GM08714 (cell line): ENCODE results near the gene CTAG1A.
"Not testable (repeated sequence)": the region's sequence is repeated elsewhere in the genome, so short reads cannot be mapped to it uniquely, and the experiment has no call there.

Experiments used
- H3K4me3 ChIP-seq: fragments of 200-500 bp; sonication (Bioruptor generic); 2 replicates; pipeline ENCODE4 v1.5.1; 2014; ENCODE audit warnings: mild to moderate bottlenecking, low read length, inconsistent platforms
- ZNF274 ChIP-seq: IDR thresholded peaks from 2 replicates; pipeline ENCODE4 v1.6.1; 2012; ENCODE audit warnings: mild to moderate bottlenecking, low read depth, low read length

CTAG1A gene

DNA sequence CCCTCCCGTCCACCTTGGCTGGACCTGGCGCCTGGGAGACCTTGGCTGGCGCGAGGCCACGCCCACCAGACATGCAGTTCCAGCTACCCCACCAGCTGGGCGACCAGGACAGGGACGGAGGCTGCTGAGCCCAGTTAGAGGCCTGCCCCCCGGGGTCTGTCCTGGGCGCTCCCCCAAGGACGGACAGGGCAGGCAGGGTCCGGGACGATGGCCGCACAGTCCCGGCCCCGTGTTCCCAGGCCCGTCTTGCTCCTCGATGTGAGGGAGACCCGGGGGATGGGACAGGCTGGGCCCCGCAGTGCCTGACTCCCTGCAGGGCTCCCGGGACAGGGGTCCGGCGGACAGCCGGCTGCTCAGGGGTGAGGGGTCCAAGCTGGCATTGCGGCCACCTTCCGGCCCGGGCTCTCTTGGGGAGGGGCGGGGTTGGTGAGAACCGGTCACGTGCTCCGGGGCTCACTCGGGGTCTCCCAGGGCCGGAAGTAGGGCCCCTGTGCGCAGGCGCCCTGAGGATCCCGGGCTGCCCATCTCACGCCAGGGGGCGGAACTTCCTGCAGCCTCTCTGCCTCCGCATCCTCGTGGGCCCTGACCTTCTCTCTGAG is at the start of gene CTAG1A:
TSS of gene CTAG1A (plus strand) at position 549 of the 599 bp plus-strand sequence. CDS start 74 bp downstream, outside the sequence.
- H3K4me3 ChIP-seq: not testable (repeated sequence)

GRCh38 chrX:154535892-154536291 is 49.0 kb upstream of the CTAG1A start:
- no peak for TF ChIP-seq ZNF274
- H3K4me3 ChIP-seq: no peak overlapping the region

GRCh38 chrX:154539077-154539476 is 45.9 kb upstream of the CTAG1A start:
- H3K4me3 ChIP-seq: no peak overlapping the region
- no peak for TF ChIP-seq ZNF274

GRCh38 chrX:154540365-154540764 is 44.6 kb upstream of the CTAG1A start:
- not testable (repeated sequence) for H3K4me3 ChIP-seq

GRCh38 chrX:154540897-154541535 is 43.9 kb upstream of the CTAG1A start:
- no peak for TF ChIP-seq ZNF274
- no peak overlapping the region for H3K4me3 ChIP-seq

DNA sequence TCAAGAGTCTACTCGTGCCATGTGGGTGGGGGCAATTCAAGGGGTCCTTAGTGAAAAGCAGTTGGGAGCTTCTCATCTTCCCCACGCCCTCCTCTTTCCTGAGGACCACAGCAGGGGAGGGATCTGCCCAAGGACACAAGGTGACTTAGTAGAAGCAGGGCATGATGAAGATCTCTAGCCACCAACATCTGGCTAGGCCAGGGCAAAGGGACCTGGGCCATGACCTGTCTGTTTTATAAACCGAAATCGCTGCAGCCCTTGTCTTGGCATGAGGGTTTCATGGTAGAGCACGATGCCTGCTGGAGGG is 43.4 kb upstream of the CTAG1A start:
- TF ChIP-seq ZNF274: no peak
- H3K4me3 ChIP-seq: no peak overlapping the region

DNA sequence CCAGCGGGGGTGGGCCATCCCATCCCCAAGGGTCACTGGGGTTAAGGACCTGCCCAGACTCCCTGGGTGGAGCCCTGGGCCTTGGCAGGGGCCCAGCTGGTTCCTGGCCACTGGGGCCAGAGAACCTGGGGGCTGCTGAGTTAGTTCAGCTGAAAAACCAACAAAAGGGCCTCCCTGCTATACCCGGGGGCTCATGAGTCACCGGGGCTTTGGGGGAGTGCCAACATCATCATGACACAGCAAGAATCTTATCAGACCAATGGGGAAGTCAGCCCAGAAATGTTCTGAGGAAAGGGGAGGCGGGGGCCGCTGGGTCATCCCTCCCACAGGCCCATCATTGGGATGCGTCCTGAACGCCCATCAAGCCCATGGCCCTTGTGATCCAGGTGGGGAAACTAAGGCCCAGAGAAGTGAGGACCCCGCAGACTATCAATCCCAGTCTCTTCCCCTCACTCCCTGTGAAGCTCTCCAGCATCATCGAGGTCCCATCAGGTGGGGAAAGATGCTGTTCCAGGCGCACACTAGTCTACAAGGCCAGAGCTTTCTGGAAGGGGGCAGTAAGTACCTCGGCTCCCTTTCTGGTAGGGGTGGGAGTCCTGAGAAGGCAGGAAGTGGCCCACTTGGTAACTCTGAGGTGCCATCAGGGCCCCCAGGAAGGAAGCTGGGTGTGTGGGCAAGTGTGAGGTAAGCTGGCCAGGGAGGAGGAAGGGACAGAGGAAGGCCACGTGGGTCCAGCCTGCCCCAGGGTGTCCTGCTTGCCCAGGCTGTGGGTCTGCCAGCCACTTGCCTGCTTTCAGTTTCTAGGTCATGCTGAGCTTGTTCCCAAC is 42.8 kb upstream of the CTAG1A start:
- no peak overlapping the region for H3K4me3 ChIP-seq
- TF ChIP-seq ZNF274: no peak

DNA sequence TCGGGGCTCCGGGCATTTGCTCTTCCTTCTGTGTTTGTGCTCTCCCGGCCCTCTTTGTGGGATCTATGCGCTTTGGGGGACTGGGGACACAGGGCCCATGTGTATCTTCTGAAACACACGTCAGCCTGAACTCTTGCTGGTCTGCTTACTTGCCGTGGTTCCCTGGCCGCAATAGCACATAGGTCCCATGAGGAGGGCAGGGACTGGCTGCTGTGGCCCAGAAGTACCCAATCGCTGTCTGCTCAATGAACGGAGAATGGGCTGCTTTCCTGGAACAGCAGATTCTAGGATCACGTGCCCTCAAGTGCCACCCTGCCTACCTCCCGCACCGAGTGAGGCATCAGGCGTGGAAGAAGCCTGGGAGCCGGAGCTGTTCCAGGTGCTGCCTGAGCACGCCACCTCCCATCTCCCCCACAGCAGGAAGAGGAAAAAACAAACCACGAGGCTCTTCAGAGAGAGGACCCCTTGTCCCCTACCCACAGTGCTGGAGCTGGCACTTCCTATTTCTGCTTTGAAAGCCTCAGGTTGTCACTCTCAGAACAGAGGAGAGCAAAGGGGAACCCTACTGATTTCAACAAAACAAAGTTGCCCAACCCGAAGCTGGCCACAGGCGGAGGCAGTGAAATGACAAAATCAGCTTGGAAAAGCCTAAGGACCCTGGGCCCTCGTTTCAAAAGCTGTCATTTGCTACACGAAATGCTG is 42.1 kb upstream of the CTAG1A start:
- no peak for TF ChIP-seq ZNF274

GRCh38 chrX:154545673-154546274 is 39.2 kb upstream of the CTAG1A start:
- H3K4me3 ChIP-seq: peak overlapping the region; percentile 67; the same call in 1 of the 2 replicates
- no peak for TF ChIP-seq ZNF274

More for the DNA sequence above, 42.1 kb upstream of the CTAG1A start:
- H3K4me3 ChIP-seq: no peak overlapping the region

GRCh38 chrX:154546354-154547244 is 38.3 kb upstream of the CTAG1A start, which contains the start of gene G6PD:
Gene G6PD (minus strand): TSS chrX:154546846. CDS start chrX:154546155, 691 bp downstream.
- H3K4me3 ChIP-seq: peak within 1 kb of the TSS; percentile 99
- TF ChIP-seq ZNF274: no peak

GRCh38 chrX:154547245-154548027 is 37.5 kb upstream of the CTAG1A start, which contains the start of gene IKBKG:
Gene IKBKG (plus strand): TSS chrX:154547620. CDS start chrX:154552003, 4,383 bp downstream.
- TF ChIP-seq ZNF274: no peak
- peak within 1 kb of the TSS; percentile 99 for H3K4me3 ChIP-seq

- TF ChIP-seq ZNF274: no peak
- H3K4me3 ChIP-seq: peak overlapping the region; percentile 99
These were observed 37.0 kb upstream of the CTAG1A start for GRCh38 chrX:154548028-154548316.

DNA sequence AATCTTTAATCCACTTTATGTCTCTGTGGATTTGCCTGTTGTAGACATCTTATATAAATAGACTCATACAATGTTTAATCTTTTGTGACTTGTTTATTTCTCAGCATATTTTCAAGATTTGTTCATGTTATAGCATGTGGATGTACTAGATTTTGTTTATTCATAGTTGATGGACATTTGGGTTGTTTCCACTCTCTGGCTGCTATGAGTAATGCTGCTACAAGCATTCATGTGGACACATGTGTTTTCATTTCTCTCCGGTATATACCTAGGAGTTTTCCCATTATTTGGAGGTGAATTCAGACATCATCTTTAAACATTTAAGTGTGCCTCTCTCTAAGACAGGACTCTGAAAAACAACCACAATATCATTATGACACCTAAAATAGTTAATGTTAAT is 35.2 kb upstream of the CTAG1A start:
- TF ChIP-seq ZNF274: no peak
- H3K4me3 ChIP-seq: no peak overlapping the region

DNA sequence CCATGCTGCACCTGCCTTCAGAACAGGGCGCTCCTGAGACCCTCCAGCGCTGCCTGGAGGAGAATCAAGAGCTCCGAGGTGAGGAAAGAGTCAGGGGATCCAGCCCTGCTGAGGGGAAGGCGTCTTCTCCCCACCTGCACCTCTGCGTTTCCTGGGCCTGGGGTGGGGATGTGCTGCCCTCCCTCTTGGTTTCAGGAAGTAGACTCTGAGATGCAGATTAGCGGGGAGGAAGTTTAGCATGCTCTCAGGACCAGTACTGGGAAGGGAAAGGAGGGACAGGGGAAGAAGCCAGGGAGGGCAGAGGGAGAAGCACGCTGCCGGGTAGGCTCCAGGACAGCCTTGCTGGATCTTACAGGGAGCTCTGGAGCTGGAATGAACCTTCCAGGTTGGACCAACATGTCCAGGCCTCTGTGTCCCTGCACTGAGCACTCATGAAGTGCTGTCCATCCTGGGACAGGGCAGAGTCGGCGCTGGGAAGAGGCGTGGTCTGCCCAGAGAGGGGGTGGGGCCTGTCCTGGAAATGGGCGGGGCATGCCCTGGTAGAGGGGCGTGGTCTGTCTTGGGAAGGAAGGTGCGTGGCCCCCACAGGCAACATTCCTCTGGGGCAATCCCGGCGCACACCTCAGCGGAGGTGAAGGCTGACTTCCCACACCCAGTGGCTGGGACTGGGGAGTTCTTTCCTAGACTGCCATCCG is 32.7 kb upstream of the CTAG1A start:
- not testable (repeated sequence) for H3K4me3 ChIP-seq

GRCh38 chrX:154558060-154558690 is 26.8 kb upstream of the CTAG1A start:
- not testable (repeated sequence) for H3K4me3 ChIP-seq

DNA sequence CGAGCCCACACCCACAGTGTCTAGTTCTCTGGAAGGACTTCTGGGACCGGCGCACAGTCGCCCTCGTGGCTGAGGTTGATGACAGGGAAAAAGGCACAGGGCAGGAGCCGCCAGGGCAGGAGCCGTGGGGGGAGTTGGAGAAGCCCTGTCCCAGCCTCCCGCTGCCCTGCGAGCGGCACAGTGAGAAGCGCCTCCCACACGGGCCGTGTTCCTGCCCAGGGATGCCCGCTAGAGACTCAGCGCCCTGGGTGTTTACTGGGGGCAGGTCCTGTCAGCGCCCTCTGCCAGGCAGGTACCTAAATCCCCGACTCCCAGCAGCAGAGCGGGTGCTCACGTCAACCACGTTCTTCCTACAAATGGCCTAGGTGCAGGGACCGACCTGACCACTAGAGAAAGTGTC is 26.0 kb upstream of the CTAG1A start:
- not testable (repeated sequence) for H3K4me3 ChIP-seq

GRCh38 chrX:154560326-154560725 is 24.6 kb upstream of the CTAG1A start:
- H3K4me3 ChIP-seq: not testable (repeated sequence)

GRCh38 chrX:154562295-154562694 is 22.6 kb upstream of the CTAG1A start:
- H3K4me3 ChIP-seq: not testable (repeated sequence)
